Tibial nerve (tissue), 4 donors: ENCODE results near the gene ACER2. TPM values are rescaled to one million over a fixed set of nuclear protein-coding genes. Genes with fewer than 3 reads are reported as not detected.

ENCODE experiments used
- DNase-seq, 2 donors: peaks; one replicate each; pipeline ENCODE4 v3.0.0-alpha.2; 2019; ENCODE audit warnings: low spot score in 2 of 2
- H3K27ac ChIP-seq, 4 donors: fragments of 200-600 bp; sonication (generic) in 3 of 4; one replicate each; pipeline ENCODE4 v1.5.1; 2017 to 2019; ENCODE audit warnings: mild to moderate bottlenecking in 1 of 4
- H3K27me3 ChIP-seq, 2 donors: fragments of 200-600 bp; sonication (generic) in 1 of 2; one replicate each; pipeline versions ENCODE4 v1.5.1 to v1.6.0; 2017 to 2019
- H3K36me3 ChIP-seq, 3 donors: fragments of 200-600 bp; sonication (generic); one replicate each; pipeline ENCODE4 v1.5.1; 2018 to 2019
- H3K4me1 ChIP-seq, 4 donors: fragments of 200-600 bp; sonication (generic) in 3 of 4; one replicate each; pipeline ENCODE4 v1.5.1; 2017 to 2019
- H3K4me3 ChIP-seq, 4 donors: fragments of 200-600 bp; sonication (generic) in 3 of 4; one replicate each; pipeline ENCODE4 v1.5.1; 2017 to 2019; ENCODE audit warnings: mild to moderate bottlenecking in 1 of 4, moderate library complexity in 1 of 4
- H3K9me3 ChIP-seq, 4 donors: fragments of 200-600 bp; sonication (generic) in 3 of 4; one replicate each; pipeline ENCODE4 v1.5.1; 2017 to 2019
- CTCF ChIP-seq, 5 experiments: fragments of 200-600 bp in 3 of 5; fragments of 450-650 bp in 2 of 5; sonication (generic) in 3 of 5; IDR thresholded peaks; one replicate each; pipeline ENCODE4 v1.5.1; 2016 to 2019; ENCODE audit warnings: antibody characterized with exemption in 5 of 5, mild to moderate bottlenecking in 3 of 5, moderate library complexity in 2 of 5
- EP300 ChIP-seq, 2 donors: sonication (generic); formaldehyde crosslinking; IDR thresholded peaks; one replicate each; pipeline ENCODE4 v1.6.1; 2017; ENCODE audit warnings: antibody characterized with exemption in 2 of 2, mild to moderate bottlenecking in 1 of 2
- POLR2A ChIP-seq, 2 donors: fragments of 450-650 bp; IDR thresholded peaks; one replicate each; pipeline ENCODE4 v1.6.1; 2017; ENCODE audit warnings: antibody characterized with exemption in 2 of 2, mild to moderate bottlenecking in 2 of 2, moderate library complexity in 2 of 2
- WGBS, 2 donors: methylation state at CpG; one replicate each; pipeline ENCODE4 v1.1.5; 2018; 5-methylcytosine and 5-hydroxymethylcytosine counted together
- total RNA-seq, 4 donors: library from RNA; depleted of rRNA; stranded (reverse); fragments of >200 nt; gene quantifications; one replicate each; pipeline ENCODE4 v1.1.0, GENCODE V29; 2016

ACER2 gene
- total RNA-seq, 4 donors from 2014 or later: 3.8 to 11.7 (median 8.9) TPM

- no peaks in the 10 kb centered on the region for H3K9me3 ChIP-seq
- TF ChIP-seq EP300 (IDR thresholded peaks at IDR 0.05) (no peak), POLR2A (IDR thresholded peaks at IDR 0.05) (no peak), CTCF (IDR thresholded peaks at IDR 0.05) (no peak)
- 38 to 41% methylated on average over 3 of the region's 3 CpGs for WGBS, 2 donors
- peaks cover 0 to 11% (median 0%) of the 10 kb centered on the region in 3 donors for H3K36me3 ChIP-seq
- no peaks in the 10 kb centered on the region for H3K4me1 ChIP-seq
- peak overlapping the region in 2 of 4 donors; percentile 19 to 41 for H3K27ac ChIP-seq
- no peak overlapping the region for H3K4me3 ChIP-seq
- no peaks in the 10 kb centered on the region for H3K27me3 ChIP-seq
- DNase-seq: no peak
These were observed 15.5 kb downstream of the ACER2 start for GRCh38 chr9:19424176-19424779.

GRCh38 chr9:19429595-19429994 lies 20.8 kb downstream of the ACER2 start:
- H3K36me3 ChIP-seq: peaks cover 0 to 14% (median 0%) of the 10 kb centered on the region in 3 donors
- no peak for TF ChIP-seq EP300 (IDR thresholded peaks at IDR 0.05)
- TF ChIP-seq CTCF (IDR thresholded peaks at IDR 0.05): no peak
- TF ChIP-seq POLR2A (IDR thresholded peaks at IDR 0.05): no peak
- no peaks in the 10 kb centered on the region for H3K27me3 ChIP-seq
- no peak for DNase-seq
- WGBS, 2 donors: 79 to 84% methylated on average over 2 of the region's 2 CpGs
- no peak overlapping the region for H3K4me3 ChIP-seq
- H3K27ac ChIP-seq: peak overlapping the region in 1 of 4 donors; percentile 76
- peaks cover 0 to 19% (median 0%) of the 10 kb centered on the region in 4 donors for H3K4me1 ChIP-seq
- H3K9me3 ChIP-seq: no peaks in the 10 kb centered on the region

GRCh38 chr9:19430201-19430760 lies 21.5 kb downstream of the ACER2 start:
- Histone ChIP-seq H3K9me3 (no peaks in the 10 kb centered on the region), H3K4me3 (no peak overlapping the region), H3K4me1 (peaks cover 0 to 19% (median 0%) of the 10 kb centered on the region in 4 donors), H3K27me3 (no peaks in the 10 kb centered on the region), H3K36me3 (peaks cover 0 to 18% (median 0%) of the 10 kb centered on the region in 3 donors), H3K27ac (peak overlapping the region; percentile 47 to 76 (median 55))
- DNase-seq: no peak
- TF ChIP-seq POLR2A (IDR thresholded peaks at IDR 0.05) (no peak), EP300 (IDR thresholded peaks at IDR 0.05) (no peak), CTCF (IDR thresholded peaks at IDR 0.05) (no peak)
- WGBS, 2 donors: 84 to 90% methylated on average over 2 of the region's 2 CpGs

GRCh38 chr9:19431361-19432171 lies 22.8 kb downstream of the ACER2 start:
- TF ChIP-seq EP300 (IDR thresholded peaks at IDR 0.05) (peak; percentile 69 to 78), CTCF (IDR thresholded peaks at IDR 0.05) (no peak), POLR2A (IDR thresholded peaks at IDR 0.05) (no peak)
- peak overlapping the region; percentile 53 to 76 (median 60) for H3K27ac ChIP-seq

More at GRCh38 chr9:19431361-19432171, 22.8 kb downstream of the ACER2 start:
- Histone ChIP-seq H3K36me3 (peaks cover 0 to 26% (median 0%) of the 10 kb centered on the region in 3 donors), H3K4me3 (no peak overlapping the region), H3K9me3 (no peaks in the 10 kb centered on the region), H3K4me1 (peaks cover 0 to 19% (median 0%) of the 10 kb centered on the region in 4 donors), H3K27me3 (no peaks in the 10 kb centered on the region)
- peak; percentile 27 to 65 for DNase-seq
- WGBS, 2 donors: 40 to 55% methylated on average over 13 to 14 of the region's 14 CpGs
